Body of pancreas (tissue), 4 donors: ENCODE measurements around the gene C1orf122. TPM values are rescaled to one million over a fixed set of nuclear protein-coding genes. Genes with fewer than 3 reads are reported as not detected.

Source experiments
- ATAC-seq: fragments of 150-250 bp; one replicate; pipeline ENCODE4 v1.9.1; 2016
- DNase-seq, 4 donors: peaks; one replicate each; pipeline ENCODE4 v3.0.0-alpha.2; 2019
- H3K27ac ChIP-seq, 4 donors: fragments of 200-600 bp; sonication (generic); 1 replicate in 3 of 4; 2 replicates in 1 of 4; pipeline versions ENCODE4 v1.5.1 to v1.6.1; 2016 to 2019; ENCODE audit warnings: mild to moderate bottlenecking in 1 of 4, mixed read lengths in 1 of 4, moderate library complexity in 1 of 4
- H3K27me3 ChIP-seq, 2 donors: fragments of 200-600 bp; sonication (generic); one replicate each; pipeline ENCODE4 v1.6.0; 2016; ENCODE audit warnings: mild to moderate bottlenecking in 1 of 2
- H3K36me3 ChIP-seq, 2 donors: fragments of 200-600 bp; sonication (generic); replicated peaks in 1 of 2; 2 replicates each; pipeline ENCODE4 v1.5.1; 2016; ENCODE audit warnings: low read depth in 2 of 2; ENCODE audit not compliant: insufficient read depth in 1 of 2
- H3K4me1 ChIP-seq: fragments of 200-600 bp; sonication (generic); one replicate; pipeline ENCODE4 v1.6.0; 2016
- H3K4me3 ChIP-seq, 2 donors: fragments of 200-600 bp; sonication (generic); 1 replicate in 1 of 2; 2 replicates in 1 of 2; pipeline ENCODE4 v1.5.1; 2016 to 2019
- H3K9me3 ChIP-seq, 3 donors: fragments of 200-600 bp; sonication (generic); 1 replicate in 2 of 3; 2 replicates in 1 of 3; pipeline ENCODE4 v1.5.1; 2016
- POLR2A ChIP-seq, 3 donors: fragments of 450-650 bp; IDR thresholded peaks; one replicate each; pipeline ENCODE4 v1.6.1; 2016; ENCODE audit warnings: antibody characterized with exemption in 3 of 3, mild to moderate bottlenecking in 2 of 3
- WGBS, 2 donors: methylation state at CpG; one replicate each; pipeline ENCODE4 v1.1.5; 2017; 5-methylcytosine and 5-hydroxymethylcytosine counted together
- intact Hi-C: fragments of 100-400 bp; cut with DNase I; formaldehyde crosslinking; loops from one replicate; pipeline ENCODE4 v1.15.1; 2023
- total RNA-seq, 2 donors: library from RNA; depleted of rRNA; stranded (reverse); fragments of >200 nt; gene quantifications; one replicate each; pipeline ENCODE4 v1.1.0, GENCODE V29; 2016
- TF ChIP-seq, protein P1 (sequence below), 7 experiments: fragments of 450-650 bp in 4 of 7; fragments of 200-600 bp in 3 of 7; sonication (generic) in 3 of 7; IDR thresholded peaks; one replicate each; pipeline ENCODE4 v1.5.1; 2016 to 2019; ENCODE audit warnings: antibody characterized with exemption in 7 of 7

C1orf122 gene
- total RNA-seq, 2 donors from 2014 or later = 26.2 to 71.9 TPM

GRCh38 chr1:37814252-37814651, 6.7 kb downstream of the C1orf122 start:
- ATAC-seq (no peak), DNase-seq (peak in 1 of 4 donors; percentile 23)
- Histone ChIP-seq H3K4me3 (no peak overlapping the region), H3K27me3 (no peaks in the 10 kb centered on the region), H3K4me1 (peaks cover 22% of the 10 kb centered on the region), H3K9me3 (no peaks in the 10 kb centered on the region), H3K27ac (no peak overlapping the region), H3K36me3 (peaks cover 0 to 5% of the 10 kb centered on the region in 2 donors)
- 70 to 76% methylated on average over 3 to 7 of the region's 7 CpGs for WGBS, 2 donors
- no peak for TF ChIP-seq POLR2A (IDR thresholded peaks at IDR 0.05)
- TF ChIP-seq, protein P1, sequence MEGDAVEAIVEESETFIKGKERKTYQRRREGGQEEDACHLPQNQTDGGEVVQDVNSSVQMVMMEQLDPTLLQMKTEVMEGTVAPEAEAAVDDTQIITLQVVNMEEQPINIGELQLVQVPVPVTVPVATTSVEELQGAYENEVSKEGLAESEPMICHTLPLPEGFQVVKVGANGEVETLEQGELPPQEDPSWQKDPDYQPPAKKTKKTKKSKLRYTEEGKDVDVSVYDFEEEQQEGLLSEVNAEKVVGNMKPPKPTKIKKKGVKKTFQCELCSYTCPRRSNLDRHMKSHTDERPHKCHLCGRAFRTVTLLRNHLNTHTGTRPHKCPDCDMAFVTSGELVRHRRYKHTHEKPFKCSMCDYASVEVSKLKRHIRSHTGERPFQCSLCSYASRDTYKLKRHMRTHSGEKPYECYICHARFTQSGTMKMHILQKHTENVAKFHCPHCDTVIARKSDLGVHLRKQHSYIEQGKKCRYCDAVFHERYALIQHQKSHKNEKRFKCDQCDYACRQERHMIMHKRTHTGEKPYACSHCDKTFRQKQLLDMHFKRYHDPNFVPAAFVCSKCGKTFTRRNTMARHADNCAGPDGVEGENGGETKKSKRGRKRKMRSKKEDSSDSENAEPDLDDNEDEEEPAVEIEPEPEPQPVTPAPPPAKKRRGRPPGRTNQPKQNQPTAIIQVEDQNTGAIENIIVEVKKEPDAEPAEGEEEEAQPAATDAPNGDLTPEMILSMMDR (IDR thresholded peaks at IDR 0.05) = no peak
- intact Hi-C loops = no loop called here

GRCh38 chr1:37817481-37817880, 9.9 kb downstream of the C1orf122 start:
- H3K27me3 ChIP-seq = no peaks in the 10 kb centered on the region
- ATAC-seq (peak; percentile 67), DNase-seq (peak; percentile 61 to 80 (median 76))
- no peak overlapping the region for H3K4me3 ChIP-seq
- 13 to 19% methylated on average over 2 of the region's 2 CpGs for WGBS, 2 donors
- peaks cover 9 to 14% of the 10 kb centered on the region in 2 donors for H3K36me3 ChIP-seq
- H3K4me1 ChIP-seq = peaks cover 8% of the 10 kb centered on the region
- TF ChIP-seq, protein P1 (IDR thresholded peaks at IDR 0.05) = no peak
- TF ChIP-seq POLR2A (IDR thresholded peaks at IDR 0.05) = no peak
- H3K9me3 ChIP-seq = no peaks in the 10 kb centered on the region
- peak overlapping the region in 2 of 4 donors; percentile 26 to 38 for H3K27ac ChIP-seq
- intact Hi-C loops = no loop called here

DNA sequence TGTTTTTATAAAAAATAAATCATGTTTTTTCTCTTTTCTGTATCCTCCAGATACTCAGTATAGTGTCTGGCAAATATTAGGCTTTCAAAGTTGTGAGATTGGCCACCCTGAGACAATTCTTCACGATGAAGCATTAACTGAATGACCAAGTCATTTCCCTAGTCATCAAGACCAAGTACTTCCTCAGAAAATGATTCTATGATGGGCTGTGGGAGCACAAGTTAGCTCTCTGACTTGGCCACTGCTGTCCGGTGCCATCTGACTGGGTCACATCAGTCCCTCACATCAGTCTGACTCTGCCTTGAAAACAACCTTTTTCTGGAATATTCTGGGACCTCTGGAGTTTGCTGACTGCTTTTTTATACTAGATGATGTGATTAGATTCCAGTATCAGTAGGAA, 13.9 kb downstream of the C1orf122 start:
- H3K36me3 ChIP-seq = peaks cover 10 to 18% of the 10 kb centered on the region in 2 donors

GRCh38 chr1:37822906-37823815, 15.6 kb downstream of the C1orf122 start:
- no peak for ATAC-seq
- H3K4me1 ChIP-seq = no peaks in the 10 kb centered on the region
- H3K4me3 ChIP-seq = no peak overlapping the region
- WGBS, 2 donors = 88 to 92% methylated on average over 9 of the region's 9 CpGs
- peaks cover 10 to 18% of the 10 kb centered on the region in 2 donors for H3K36me3 ChIP-seq
- H3K27me3 ChIP-seq = no peaks in the 10 kb centered on the region
- no peak overlapping the region for H3K27ac ChIP-seq
- intact Hi-C loops = no loop called here
- H3K9me3 ChIP-seq = no peaks in the 10 kb centered on the region
- TF ChIP-seq POLR2A (IDR thresholded peaks at IDR 0.05) = no peak
- TF ChIP-seq, protein P1 (IDR thresholded peaks at IDR 0.05) = no peak
- no peak for DNase-seq

More for the DNA sequence above, 13.9 kb downstream of the C1orf122 start:
- Histone ChIP-seq H3K27me3 (no peaks in the 10 kb centered on the region), H3K4me3 (no peak overlapping the region), H3K9me3 (no peaks in the 10 kb centered on the region), H3K4me1 (peaks cover 8% of the 10 kb centered on the region), H3K27ac (no peak overlapping the region)
- ATAC-seq = no peak
- TF ChIP-seq, protein P1 (IDR thresholded peaks at IDR 0.05) = no peak
- no peak for TF ChIP-seq POLR2A (IDR thresholded peaks at IDR 0.05)
- WGBS, 2 donors = 85 to 90% methylated on average over 2 of the region's 2 CpGs
- DNase-seq = no peak
- intact Hi-C loops = no loop called here
